Stomach (tissue), 4 donors: ENCODE data around the gene ULK4.
"Not testable (repeated sequence)": the region's sequence is repeated elsewhere in the genome, so short reads cannot be mapped to it uniquely, and the experiment has no call there.

ENCODE experiments used
- POLR2A ChIP-seq, 4 donors: fragments of 450-650 bp; IDR thresholded peaks; one replicate each; pipeline ENCODE4 v1.6.1; 2016; ENCODE audit warnings: antibody characterized with exemption in 4 of 4, control low read depth in 2 of 4, mild to moderate bottlenecking in 1 of 4, moderate library complexity in 1 of 4
- TF ChIP-seq, protein P1 (sequence below), 7 experiments: fragments of 450-650 bp in 4 of 7; fragments of 200-600 bp in 3 of 7; sonication (generic) in 3 of 7; IDR thresholded peaks; one replicate each; pipeline ENCODE4 v1.5.1; 2016 to 2019; ENCODE audit warnings: antibody characterized with exemption in 7 of 7, control low read depth in 2 of 7, mild to moderate bottlenecking in 1 of 7

GRCh38 chr3:41860489-41860888 is 101.4 kb downstream of the ULK4 start:
- TF ChIP-seq, protein P1, sequence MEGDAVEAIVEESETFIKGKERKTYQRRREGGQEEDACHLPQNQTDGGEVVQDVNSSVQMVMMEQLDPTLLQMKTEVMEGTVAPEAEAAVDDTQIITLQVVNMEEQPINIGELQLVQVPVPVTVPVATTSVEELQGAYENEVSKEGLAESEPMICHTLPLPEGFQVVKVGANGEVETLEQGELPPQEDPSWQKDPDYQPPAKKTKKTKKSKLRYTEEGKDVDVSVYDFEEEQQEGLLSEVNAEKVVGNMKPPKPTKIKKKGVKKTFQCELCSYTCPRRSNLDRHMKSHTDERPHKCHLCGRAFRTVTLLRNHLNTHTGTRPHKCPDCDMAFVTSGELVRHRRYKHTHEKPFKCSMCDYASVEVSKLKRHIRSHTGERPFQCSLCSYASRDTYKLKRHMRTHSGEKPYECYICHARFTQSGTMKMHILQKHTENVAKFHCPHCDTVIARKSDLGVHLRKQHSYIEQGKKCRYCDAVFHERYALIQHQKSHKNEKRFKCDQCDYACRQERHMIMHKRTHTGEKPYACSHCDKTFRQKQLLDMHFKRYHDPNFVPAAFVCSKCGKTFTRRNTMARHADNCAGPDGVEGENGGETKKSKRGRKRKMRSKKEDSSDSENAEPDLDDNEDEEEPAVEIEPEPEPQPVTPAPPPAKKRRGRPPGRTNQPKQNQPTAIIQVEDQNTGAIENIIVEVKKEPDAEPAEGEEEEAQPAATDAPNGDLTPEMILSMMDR (IDR thresholded peaks at IDR 0.05) = not testable (repeated sequence)
- not testable (repeated sequence) for TF ChIP-seq POLR2A (IDR thresholded peaks at IDR 0.05)
